Smooth muscle cell (in vitro differentiated cells): ENCODE data around the gene SLC31A1. TPM values are rescaled to one million over a fixed set of nuclear protein-coding genes. Genes with fewer than 3 reads are reported as not detected.
A peak's percentile ranks its signal among the peaks of the same experiment; 100 is the strongest.

Experiments
- DNase-seq: peaks from one replicate; lab custom pipeline; 2025; ENCODE audit not compliant: unreplicated experiment; lab: John Stamatoyannopoulos, UW
- H2AFZ ChIP-seq: fragments of 200-600 bp; sonication (generic); 2 replicates; pipeline ENCODE4 v1.6.0; 2016; ENCODE audit warnings: antibody characterized with exemption, low read depth, mild to moderate bottlenecking
- H3F3A ChIP-seq: fragments of 200-600 bp; sonication (generic); 2 replicates; pipeline ENCODE4 v1.6.0; 2017; ENCODE audit warnings: antibody characterized with exemption, low read depth
- H3K27ac ChIP-seq: fragments of 200-600 bp; sonication (generic); 2 replicates; pipeline ENCODE4 v1.5.1; 2016; ENCODE audit warnings: low read depth, mild to moderate bottlenecking
- H3K27me3 ChIP-seq: fragments of 200-600 bp; sonication (generic); 2 replicates; pipeline ENCODE4 v1.6.1; 2016; ENCODE audit warnings: low read depth, mild to moderate bottlenecking
- H3K36me3 ChIP-seq: fragments of 200-600 bp; sonication (generic); 2 replicates; pipeline ENCODE4 v1.5.1; 2016; ENCODE audit warnings: low read depth
- H3K4me1 ChIP-seq: fragments of 200-600 bp; sonication (generic); 2 replicates; pipeline ENCODE4 v1.5.1; 2016; ENCODE audit warnings: low read depth
- H3K4me2 ChIP-seq: fragments of 200-600 bp; sonication (generic); 2 replicates; pipeline ENCODE4 v1.6.0; 2016; ENCODE audit warnings: mild to moderate bottlenecking
- H3K4me3 ChIP-seq: fragments of 200-600 bp; sonication (generic); 2 replicates; pipeline ENCODE4 v1.5.1; 2016; ENCODE audit warnings: mild to moderate bottlenecking
- H3K79me2 ChIP-seq: fragments of 200-600 bp; sonication (generic); 2 replicates; pipeline ENCODE4 v1.6.0; 2016; ENCODE audit warnings: low read depth, mild to moderate bottlenecking
- H3K9ac ChIP-seq: fragments of 200-600 bp; sonication (generic); 2 replicates; pipeline ENCODE4 v1.6.0; 2016; ENCODE audit warnings: low read depth
- H3K9me3 ChIP-seq: fragments of 200-600 bp; sonication (generic); replicated peaks from 2 replicates; pipeline ENCODE4 v1.5.1; 2016; ENCODE audit warnings: low read depth
- H4K20me1 ChIP-seq: fragments of 200-600 bp; sonication (generic); 2 replicates; pipeline ENCODE4 v1.6.0; 2016; ENCODE audit warnings: low read depth
- CTCF ChIP-seq: fragments of 200-600 bp; sonication (generic); IDR thresholded peaks from 2 replicates; pipeline ENCODE4 v1.5.1; 2017; ENCODE audit warnings: borderline replicate concordance, mild to moderate bottlenecking, antibody characterized with exemption; ENCODE audit not compliant: insufficient read depth, poor library complexity, severe bottlenecking
- WGBS: methylation state at CpG from one replicate; pipeline ENCODE4 v1.1.7; 2016; ENCODE audit warnings: low lambda C conversion rate; 5-methylcytosine and 5-hydroxymethylcytosine counted together
- polyA plus RNA-seq: library from polyadenylated mRNA; unstranded; fragments of >200 nt; fragmentation: Nextera tagmentation; extraction: Ambion mirVana; gene quantifications from 2 replicates; pipeline ENCODE4 v1.2.1, GENCODE V29; 2016
- total RNA-seq: library from RNA; depleted of rRNA; stranded (reverse); fragments of >200 nt; gene quantifications from 2 replicates; pipeline ENCODE4 v1.2.3, GENCODE V29; 2014

Gene SLC31A1
- total and polyA plus RNA-seq, 2 experiments from 2014 or later, result 34.7 to 35.8 TPM

DNA sequence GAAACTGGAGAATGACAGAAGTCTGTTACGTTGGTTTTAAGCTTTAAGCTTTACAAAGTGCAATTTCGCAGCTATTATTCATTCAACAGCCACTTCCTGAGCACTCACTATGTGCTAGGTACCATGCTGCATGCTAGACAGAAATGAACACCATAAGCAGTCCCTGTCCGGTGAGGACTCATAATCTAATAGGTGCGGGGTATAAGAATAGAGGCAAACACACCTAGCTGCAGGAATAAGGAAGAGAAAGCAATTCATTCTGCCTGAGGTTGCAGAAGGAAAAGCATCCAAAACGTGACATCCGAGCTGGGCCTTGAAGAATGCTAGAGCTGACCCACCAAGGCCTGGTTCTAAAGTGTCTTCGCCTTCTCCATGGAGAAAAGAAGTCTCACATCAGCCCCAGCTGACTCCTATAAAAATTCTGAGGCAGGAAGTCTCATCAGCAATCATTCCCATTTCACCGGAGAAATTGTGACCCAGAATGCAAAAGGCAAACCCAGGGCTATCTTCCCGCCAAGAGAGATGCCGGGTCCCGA lies 809 bp upstream of the SLC31A1 start:
- H3K4me3 ChIP-seq, result peak overlapping the region; percentile 82
- H3K9ac ChIP-seq, result peak overlapping the region; percentile 87
- no peaks in the 10 kb centered on the region for H3K27me3 ChIP-seq
- no peaks in the 10 kb centered on the region for H3K9me3 ChIP-seq
- peak overlapping the region; percentile 61 for H2AFZ ChIP-seq
- H3K79me2 ChIP-seq, result peaks cover 83% of the 10 kb centered on the region
- H3K27ac ChIP-seq, result peak overlapping the region; percentile 63
- peaks cover 62% of the 10 kb centered on the region for H4K20me1 ChIP-seq
- TF ChIP-seq CTCF, result no peak
- no peak for DNase-seq
- peak overlapping the region; percentile 96 for H3K4me2 ChIP-seq
- peaks cover 22% of the 10 kb centered on the region for H3K4me1 ChIP-seq
- 17% methylated on average over 11 of the region's 11 CpGs for WGBS
- no peaks in the 10 kb centered on the region for H3K36me3 ChIP-seq
- peaks cover 7% of the 10 kb centered on the region for H3F3A ChIP-seq

- Histone ChIP-seq H3K27me3 (no peaks in the 10 kb centered on the region), H3K36me3 (no peaks in the 10 kb centered on the region), H3K4me3 (peak overlapping the region; percentile 82), H3K4me1 (peaks cover 22% of the 10 kb centered on the region), H2AFZ (peak overlapping the region; percentile 67), H3K9ac (peak overlapping the region; percentile 86), H3K4me2 (peak overlapping the region; percentile 92), H3K79me2 (peaks cover 86% of the 10 kb centered on the region), H4K20me1 (peaks cover 63% of the 10 kb centered on the region), H3F3A (peaks cover 7% of the 10 kb centered on the region), H3K9me3 (no peaks in the 10 kb centered on the region), H3K27ac (peak overlapping the region; percentile 83)
- no peak for TF ChIP-seq CTCF
- 10% methylated on average over 20 of the region's 20 CpGs for WGBS
- no peak for DNase-seq
Measured at GRCh38 chr9:113221800-113222481, 597 bp downstream of the SLC31A1 start.

- peak overlapping the region; percentile 83 for H3K27ac ChIP-seq
- H3F3A ChIP-seq, result peaks cover 7% of the 10 kb centered on the region
- no peak overlapping the region for H2AFZ ChIP-seq
- no peaks in the 10 kb centered on the region for H3K36me3 ChIP-seq
- DNase-seq, result no peak
- H3K27me3 ChIP-seq, result no peaks in the 10 kb centered on the region
- peak overlapping the region; percentile 86 for H3K9ac ChIP-seq
- H4K20me1 ChIP-seq, result peaks cover 64% of the 10 kb centered on the region
- peak overlapping the region; percentile 82 for H3K4me3 ChIP-seq
- peak overlapping the region; percentile 92 for H3K4me2 ChIP-seq
- H3K79me2 ChIP-seq, result peaks cover 85% of the 10 kb centered on the region
- TF ChIP-seq CTCF, result no peak
- 46% methylated on average over 5 of the region's 5 CpGs for WGBS
- H3K9me3 ChIP-seq, result no peaks in the 10 kb centered on the region
- H3K4me1 ChIP-seq, result peaks cover 22% of the 10 kb centered on the region
Measured at GRCh38 chr9:113222482-113222841, 1.1 kb downstream of the SLC31A1 start.
